GM21528 (cell line): Measurements from ENCODE around the gene OR2T27.
"Not testable (repeated sequence)": the region's sequence is repeated elsewhere in the genome, so short reads cannot be mapped to it uniquely, and the experiment has no call there.

ENCODE experiments used
- ATAC-seq: cut with Tn5 transposase; IDR thresholded peaks from one replicate; pipeline ENCODE4 v1.9.1; 2021; ENCODE audit warnings: mild to moderate bottlenecking, moderate library complexity; ENCODE audit not compliant: unreplicated experiment, low FRiP score

OR2T27 gene, protein sequence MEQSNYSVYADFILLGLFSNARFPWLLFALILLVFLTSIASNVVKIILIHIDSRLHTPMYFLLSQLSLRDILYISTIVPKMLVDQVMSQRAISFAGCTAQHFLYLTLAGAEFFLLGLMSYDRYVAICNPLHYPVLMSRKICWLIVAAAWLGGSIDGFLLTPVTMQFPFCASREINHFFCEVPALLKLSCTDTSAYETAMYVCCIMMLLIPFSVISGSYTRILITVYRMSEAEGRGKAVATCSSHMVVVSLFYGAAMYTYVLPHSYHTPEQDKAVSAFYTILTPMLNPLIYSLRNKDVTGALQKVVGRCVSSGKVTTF

DNA sequence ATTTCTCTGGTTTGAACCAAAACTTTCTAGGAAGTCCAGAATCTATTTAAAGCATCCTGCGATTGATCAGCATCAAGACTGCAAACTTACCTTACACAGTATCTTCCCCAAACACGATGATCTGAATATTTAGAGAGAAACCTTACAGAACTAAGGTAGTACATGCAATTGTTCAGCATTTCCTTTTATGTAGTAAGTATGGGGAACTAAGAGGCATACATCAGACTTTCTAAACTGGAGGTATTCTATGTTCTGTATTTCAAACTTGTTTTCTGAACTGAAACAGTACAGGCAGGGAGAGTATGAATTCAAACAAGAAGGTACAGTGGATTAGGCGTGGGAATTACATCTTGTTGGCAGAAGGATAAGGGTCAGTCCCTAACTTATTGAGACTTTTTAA lies at the start of gene OR2T27:
Gene OR2T27 (minus strand): TSS at position 175 of the 400 bp plus-strand sequence. CDS start 4,644 bp downstream, outside the sequence.
- peak; percentile 51 for ATAC-seq

- no peak for ATAC-seq
These were observed 49.3 kb upstream of the OR2T27 start for GRCh38 chr1:248704606-248705005.

GRCh38 chr1:248703674-248704073 lies 48.3 kb upstream of the OR2T27 start:
- ATAC-seq: no peak

GRCh38 chr1:248702714-248703113 lies 47.4 kb upstream of the OR2T27 start, which contains the start of gene OR14I1:
TSS of gene OR14I1 (minus strand) at chr1:248702766.
- ATAC-seq: no peak

DNA sequence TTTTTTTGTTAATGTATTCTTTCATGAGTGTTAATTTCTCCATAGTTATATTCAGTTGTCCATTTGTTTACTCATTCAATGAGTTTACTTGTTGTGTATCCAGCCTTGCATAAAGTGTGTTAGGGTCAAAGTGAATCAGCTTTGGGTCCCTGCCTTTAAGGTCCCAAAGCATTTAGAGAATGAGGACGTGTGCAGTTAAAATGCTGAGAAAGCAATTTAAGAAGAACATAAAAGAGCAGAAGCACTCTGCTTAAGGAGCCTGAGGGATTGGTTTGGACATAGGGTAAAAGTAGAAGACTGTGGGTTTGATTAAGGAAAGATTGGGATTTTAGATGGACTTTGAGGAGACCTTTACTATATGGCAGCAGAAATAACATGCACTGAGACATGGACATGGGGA lies 43.8 kb upstream of the OR2T27 start:
- ATAC-seq: no peak

DNA sequence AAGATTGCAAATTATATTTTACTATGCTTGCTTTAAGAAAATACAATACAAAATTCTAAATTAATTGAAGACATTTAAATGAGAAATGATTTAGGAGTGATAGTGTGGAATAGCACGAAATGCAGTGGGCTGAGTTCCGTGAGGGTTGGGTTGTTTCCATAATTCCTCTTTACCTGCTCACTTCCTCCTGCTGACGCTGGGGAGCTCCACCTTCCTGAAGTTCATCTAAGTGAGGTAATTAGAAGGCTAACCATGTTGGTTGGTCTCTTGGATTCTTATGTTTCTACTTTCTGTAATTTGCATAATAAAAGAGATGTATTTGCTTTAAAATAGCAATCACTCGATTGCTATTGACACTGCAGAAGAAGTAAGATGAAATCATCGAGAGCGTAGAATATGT lies 42.6 kb upstream of the OR2T27 start:
- no peak for ATAC-seq

DNA sequence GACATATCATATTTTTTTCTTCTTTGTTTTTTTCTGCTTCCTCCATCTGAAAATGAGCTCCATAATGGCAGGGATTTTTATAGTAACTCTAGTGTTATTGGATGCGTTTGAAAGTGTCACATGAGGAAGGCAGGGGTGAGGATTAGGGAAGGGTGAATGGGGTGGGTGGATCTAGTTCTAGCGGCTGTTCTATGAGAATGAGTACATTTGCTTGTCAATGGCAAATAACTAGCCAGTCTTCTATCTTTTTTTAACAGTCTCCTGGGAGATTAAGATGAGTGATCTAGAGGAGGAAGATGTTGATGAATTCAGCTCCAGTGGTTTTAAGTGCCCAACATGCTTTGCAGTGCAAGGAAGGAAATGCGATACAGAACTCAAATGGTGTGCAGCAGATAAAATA lies 41.4 kb upstream of the OR2T27 start:
- no peak for ATAC-seq

DNA sequence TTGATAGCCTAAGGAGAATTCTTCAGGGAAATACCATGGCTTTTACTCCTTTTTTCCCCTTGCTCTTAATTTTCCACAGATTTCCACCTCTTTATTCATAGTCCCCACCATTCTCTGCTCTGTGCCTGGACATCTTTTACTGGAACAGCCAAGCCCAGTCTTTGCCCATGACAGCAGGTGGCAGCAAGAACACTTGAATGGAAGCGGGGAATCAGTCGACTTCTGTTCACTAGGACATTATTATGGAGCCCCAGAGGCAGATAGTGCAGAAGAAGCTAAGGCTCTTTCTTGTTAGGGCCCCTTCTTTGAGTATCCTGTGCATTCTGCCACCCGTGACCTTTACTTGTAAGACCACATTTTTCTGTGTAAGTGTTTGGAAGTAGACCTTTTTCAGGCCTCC lies 40.9 kb upstream of the OR2T27 start:
- no peak for ATAC-seq

DNA sequence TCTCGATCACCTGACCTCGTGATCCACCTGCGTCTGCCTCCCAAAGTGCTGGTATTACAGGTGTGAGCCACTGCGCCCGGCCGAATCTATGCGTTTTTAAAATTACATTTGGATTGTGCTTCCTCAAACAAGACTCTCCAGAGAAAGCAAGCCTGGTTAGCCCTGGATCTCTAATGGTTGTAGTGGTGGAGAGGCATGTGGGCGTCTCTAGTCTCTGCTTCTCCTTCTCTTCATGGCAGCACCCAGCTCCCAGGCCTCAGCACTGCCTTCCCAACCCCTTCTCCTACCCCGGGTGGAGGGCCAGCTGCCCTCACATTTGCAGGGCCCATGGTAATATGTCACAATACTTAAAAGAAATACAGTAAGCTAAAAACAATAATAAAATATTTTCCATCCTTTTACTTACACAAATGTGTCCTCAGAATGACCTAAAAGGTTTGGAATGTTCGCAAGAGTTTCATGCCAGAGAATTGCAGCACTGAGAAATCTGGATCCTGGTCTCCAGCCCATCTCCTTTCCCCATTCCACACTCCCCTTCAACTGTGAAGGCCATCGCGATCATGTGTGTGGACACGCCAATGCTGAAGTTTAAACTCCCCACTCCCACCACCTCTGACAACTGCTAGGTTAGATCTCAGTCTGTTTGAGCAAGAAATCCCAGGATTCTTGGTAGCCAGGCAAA lies 40.3 kb upstream of the OR2T27 start:
- ATAC-seq: no peak

DNA sequence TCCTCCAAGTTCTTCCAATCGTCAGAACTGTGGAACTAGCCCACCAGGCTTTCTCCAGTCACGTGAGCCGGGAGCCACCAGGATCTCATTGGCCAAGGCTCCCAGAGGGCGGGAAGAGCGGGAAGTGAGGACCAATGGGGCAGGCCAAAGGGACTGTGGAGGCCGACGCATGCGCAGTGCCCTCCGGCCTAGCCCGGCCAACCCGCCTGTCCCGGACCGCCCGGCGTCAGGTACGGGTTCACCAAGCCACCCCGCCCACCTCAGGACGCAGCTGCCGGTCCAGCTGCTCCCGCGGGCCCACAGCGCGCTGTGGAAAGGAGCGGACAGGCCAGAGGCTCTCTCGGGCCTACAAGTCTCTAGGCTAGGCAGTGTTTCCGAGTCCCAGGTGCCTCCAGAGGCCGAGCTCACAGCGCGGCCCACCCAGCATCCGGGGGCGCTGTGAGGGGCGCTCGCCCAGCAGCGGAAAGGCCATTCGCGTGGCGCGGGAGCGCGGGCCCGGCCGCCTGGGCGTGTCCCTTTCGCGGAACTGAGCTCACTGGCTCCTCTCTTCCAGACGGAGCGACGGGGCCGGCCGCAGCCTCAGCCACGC lies 36.3 kb upstream of the OR2T27 start:
- ATAC-seq: no peak

GRCh38 chr1:248688527-248689298 lies 33.4 kb upstream of the OR2T27 start:
- ATAC-seq: peak; percentile 62

DNA sequence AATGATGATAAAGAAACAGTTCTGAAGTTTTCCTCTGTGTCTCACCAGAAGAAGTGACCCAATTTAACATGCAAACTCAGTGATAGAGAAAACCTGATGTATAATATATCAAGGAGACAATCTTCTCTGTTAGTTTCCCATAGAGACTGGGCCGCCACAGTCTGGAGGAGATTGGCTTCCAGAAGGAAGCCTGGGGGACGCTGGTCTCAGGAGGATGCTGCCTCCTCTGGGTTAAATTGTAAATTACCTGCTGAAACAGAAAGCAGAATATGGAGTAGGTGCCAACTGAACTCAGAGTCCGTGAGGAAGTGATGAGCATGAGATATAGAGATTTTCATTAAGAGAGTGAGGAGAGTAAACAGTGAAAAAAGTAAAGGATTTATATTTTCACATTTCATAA lies 31.5 kb upstream of the OR2T27 start:
- ATAC-seq: peak; percentile 91

GRCh38 chr1:248681651-248682050 lies 26.3 kb upstream of the OR2T27 start:
- ATAC-seq: no peak

DNA sequence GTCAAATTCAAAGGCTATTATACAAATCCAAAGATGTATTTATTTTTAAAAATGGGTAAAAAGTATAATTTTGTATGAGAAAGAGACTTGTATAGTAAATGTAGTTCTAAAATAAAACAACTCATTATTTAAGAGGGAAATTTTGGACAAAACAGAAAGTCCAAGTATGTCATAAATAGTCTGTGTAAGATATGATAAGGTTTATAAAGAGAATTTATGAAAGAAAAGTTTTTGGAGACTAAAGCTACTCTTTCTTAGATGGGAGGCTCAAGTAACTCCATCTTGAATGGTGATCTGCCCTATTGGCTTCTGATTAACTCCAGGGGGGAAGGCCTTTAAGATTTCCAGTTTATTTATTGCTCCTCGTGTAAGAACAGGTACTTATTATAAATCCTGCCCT lies 14.7 kb upstream of the OR2T27 start:
- ATAC-seq: no peak

GRCh38 chr1:248663453-248664328 lies 8.4 kb upstream of the OR2T27 start:
- peak; percentile 95 for ATAC-seq

- peak; percentile 41 for ATAC-seq
These were observed 1.5 kb upstream of the OR2T27 start for GRCh38 chr1:248656797-248657196.

DNA sequence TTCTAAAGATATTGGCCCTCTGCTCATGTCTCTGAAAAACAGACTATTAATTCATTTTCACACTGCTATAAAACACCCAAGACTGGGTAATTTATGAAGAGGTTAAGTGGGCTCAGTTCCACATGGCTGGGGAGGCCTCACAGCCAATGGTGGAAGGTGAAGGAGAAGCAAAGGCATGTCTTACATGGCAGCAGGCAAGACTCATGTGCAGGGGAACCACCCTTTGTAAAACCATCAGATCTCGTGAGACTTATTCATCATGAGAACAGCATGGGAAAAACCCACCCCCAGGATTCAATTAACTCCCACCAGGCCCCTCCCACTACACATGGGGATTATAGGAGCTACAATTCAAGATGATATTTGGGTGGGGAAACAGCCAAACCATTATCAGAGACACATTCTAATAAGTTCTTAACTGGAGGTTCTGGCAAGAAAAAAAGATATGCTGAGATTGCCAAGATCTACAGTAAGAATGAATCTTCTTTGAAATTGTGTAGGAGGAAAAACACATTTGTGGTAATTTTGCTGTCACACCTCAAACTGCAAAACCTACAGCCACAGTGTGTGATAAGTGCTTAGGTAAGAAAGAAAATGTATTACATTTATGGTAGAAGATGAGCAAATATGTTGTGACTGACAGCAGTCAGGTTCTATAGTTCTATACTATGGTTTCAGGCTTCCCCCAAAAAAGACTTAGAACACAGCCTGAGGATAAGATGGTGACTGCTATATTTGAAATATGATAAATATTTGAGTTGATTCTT lies 6.4 kb downstream of the OR2T27 start:
- ATAC-seq: not testable (repeated sequence)

- ATAC-seq: not testable (repeated sequence)
These were observed 10.2 kb downstream of the OR2T27 start, which contains the start of gene OR2T35 for GRCh38 chr1:248645178-248645577. TSS of gene OR2T35 (minus strand) at chr1:248645278. CDS start at chr1:248639258, 6,020 bp downstream.
